ENCODE data around the gene ZC3H13.

ZC3H13 gene

GRCh38 chr13:46038296-46038695, 14.2 kb downstream of the ZC3H13 start:
- Histone ChIP-seq H3K27ac (no peak overlapping the region), H3K4me3 (no peak overlapping the region)
- DNase-seq (ENCODE audit: low spot score) = no peak
- TF ChIP-seq, protein P1, sequence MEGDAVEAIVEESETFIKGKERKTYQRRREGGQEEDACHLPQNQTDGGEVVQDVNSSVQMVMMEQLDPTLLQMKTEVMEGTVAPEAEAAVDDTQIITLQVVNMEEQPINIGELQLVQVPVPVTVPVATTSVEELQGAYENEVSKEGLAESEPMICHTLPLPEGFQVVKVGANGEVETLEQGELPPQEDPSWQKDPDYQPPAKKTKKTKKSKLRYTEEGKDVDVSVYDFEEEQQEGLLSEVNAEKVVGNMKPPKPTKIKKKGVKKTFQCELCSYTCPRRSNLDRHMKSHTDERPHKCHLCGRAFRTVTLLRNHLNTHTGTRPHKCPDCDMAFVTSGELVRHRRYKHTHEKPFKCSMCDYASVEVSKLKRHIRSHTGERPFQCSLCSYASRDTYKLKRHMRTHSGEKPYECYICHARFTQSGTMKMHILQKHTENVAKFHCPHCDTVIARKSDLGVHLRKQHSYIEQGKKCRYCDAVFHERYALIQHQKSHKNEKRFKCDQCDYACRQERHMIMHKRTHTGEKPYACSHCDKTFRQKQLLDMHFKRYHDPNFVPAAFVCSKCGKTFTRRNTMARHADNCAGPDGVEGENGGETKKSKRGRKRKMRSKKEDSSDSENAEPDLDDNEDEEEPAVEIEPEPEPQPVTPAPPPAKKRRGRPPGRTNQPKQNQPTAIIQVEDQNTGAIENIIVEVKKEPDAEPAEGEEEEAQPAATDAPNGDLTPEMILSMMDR (IDR thresholded peaks at IDR 0.05) = no peak

GRCh38 chr13:46035066-46035465, 17.5 kb downstream of the ZC3H13 start:
- TF ChIP-seq, protein P1 (IDR thresholded peaks at IDR 0.05) = no peak
- Histone ChIP-seq H3K4me3 (no peak overlapping the region), H3K27ac (no peak overlapping the region)
- no peak for DNase-seq (ENCODE audit: low spot score)

GRCh38 chr13:46032341-46032740, 20.2 kb downstream of the ZC3H13 start:
- Histone ChIP-seq H3K27ac (no peak overlapping the region), H3K4me3 (no peak overlapping the region)
- TF ChIP-seq, protein P1 (IDR thresholded peaks at IDR 0.05) = no peak
- DNase-seq (ENCODE audit: low spot score) = no peak

GRCh38 chr13:46031581-46032263, 20.8 kb downstream of the ZC3H13 start:
- Histone ChIP-seq H3K4me3 (no peak overlapping the region), H3K27ac (no peak overlapping the region)
- DNase-seq (ENCODE audit: low spot score) = no peak
- TF ChIP-seq, protein P1 (IDR thresholded peaks at IDR 0.05) = no peak

DNA sequence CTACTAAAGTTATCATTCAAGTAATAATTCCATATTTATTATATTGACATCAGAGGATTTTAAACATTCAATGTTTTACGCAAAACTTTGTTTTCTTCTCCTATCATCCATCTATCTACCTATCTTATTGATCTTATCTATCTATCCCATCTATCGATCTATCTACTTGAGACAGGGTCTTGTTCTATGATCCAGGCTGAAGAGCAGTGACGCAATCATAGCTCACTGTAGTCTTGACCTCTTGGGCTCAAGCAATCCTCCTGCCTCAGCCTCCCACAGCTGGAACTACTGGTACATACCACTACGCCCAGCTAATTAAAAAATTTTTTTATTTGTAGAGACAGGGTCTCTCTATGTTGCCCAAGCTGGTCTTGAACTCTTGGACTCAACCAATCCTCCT, 27.4 kb downstream of the ZC3H13 start:
- Histone ChIP-seq H3K27ac (no peak overlapping the region), H3K4me3 (no peak overlapping the region)
- DNase-seq (ENCODE audit: low spot score) = no peak
- TF ChIP-seq, protein P1 (IDR thresholded peaks at IDR 0.05) = no peak

GRCh38 chr13:46022481-46022880, 30.1 kb downstream of the ZC3H13 start:
- Histone ChIP-seq H3K27ac (no peak overlapping the region), H3K4me3 (no peak overlapping the region)
- TF ChIP-seq, protein P1 (IDR thresholded peaks at IDR 0.05) = no peak
- DNase-seq (ENCODE audit: low spot score) = no peak

DNA sequence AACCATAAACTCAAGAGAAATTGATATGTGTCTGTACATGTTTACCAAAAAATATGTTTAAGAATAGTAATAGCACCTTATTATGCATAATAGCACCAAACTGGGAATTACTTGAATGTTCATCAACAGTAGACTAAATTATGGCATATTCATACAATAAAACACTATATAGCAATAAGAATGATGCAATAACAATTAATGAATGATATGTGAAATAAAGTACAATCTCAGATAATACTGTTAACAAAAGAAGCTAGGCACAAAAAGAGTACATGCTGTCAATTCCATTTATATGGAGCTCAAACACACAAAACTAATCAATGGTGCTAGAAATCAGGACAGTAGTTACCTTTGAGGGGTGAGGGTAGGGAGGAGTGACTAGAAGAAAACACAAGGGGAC, 36.3 kb downstream of the ZC3H13 start:
- Histone ChIP-seq H3K27ac (no peak overlapping the region), H3K4me3 (no peak overlapping the region)
- TF ChIP-seq, protein P1 (IDR thresholded peaks at IDR 0.05) = no peak
- DNase-seq (ENCODE audit: low spot score) = no peak
